ENCODE measurements around the gene ZCCHC24.

GRCh38 chr10:79479283-79479909 lies 34.0 kb upstream of the ZCCHC24 start:
- TF ChIP-seq CTCF (IDR thresholded peaks at IDR 0.05) (no peak), POLR2A (IDR thresholded peaks at IDR 0.05) (no peak), POLR2AphosphoS5 (IDR thresholded peaks at IDR 0.05) (no peak)

Measured in breast epithelium (tissue), 3 donors.